Measurements from ENCODE around the gene OTUD3.
"Not testable (repeated sequence)": the region's sequence is repeated elsewhere in the genome, so short reads cannot be mapped to it uniquely, and the experiment has no call there.

OTUD3 gene

DNA sequence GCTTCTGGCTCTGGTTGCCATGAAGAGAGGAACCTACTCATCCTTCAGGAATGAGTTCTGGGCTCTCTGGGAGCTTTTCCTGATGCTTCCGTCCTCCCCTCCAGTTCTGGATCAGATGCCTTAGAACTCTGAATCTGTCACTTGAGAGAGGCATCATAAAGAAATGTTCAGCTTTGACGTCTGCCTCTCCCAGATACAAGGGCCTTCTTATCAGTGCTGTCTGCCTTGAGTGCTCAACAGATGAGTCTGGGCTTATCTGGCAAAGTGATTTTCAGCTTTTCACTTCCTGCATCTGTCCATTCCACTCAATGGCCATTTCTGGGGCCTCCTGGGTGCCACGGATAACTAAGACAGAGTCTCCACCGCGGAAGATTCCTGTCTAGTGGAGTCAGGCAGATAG lies 12.3 kb upstream of the OTUD3 start:
- DNase-seq, result peak; percentile 91

DNA sequence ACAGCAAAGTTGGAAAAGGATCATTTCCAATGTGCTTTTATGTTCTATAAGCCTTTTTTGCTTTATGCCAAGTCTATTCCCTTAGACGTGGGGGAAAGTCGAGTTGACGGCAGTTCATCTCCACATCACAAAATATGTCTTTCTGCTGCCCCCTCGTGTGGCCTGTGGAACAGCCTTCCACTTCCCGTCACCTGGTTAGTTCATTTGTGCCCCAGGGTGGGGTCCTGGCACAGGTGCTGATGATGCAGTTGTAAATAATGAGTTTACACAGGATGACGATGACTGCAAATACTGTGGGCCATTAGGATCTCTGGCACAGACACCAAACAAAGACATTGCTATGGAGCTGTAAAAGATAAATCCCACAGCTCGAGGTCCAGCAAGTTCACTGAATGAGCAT lies 10.0 kb upstream of the OTUD3 start:
- peak; percentile 19 for DNase-seq

DNA sequence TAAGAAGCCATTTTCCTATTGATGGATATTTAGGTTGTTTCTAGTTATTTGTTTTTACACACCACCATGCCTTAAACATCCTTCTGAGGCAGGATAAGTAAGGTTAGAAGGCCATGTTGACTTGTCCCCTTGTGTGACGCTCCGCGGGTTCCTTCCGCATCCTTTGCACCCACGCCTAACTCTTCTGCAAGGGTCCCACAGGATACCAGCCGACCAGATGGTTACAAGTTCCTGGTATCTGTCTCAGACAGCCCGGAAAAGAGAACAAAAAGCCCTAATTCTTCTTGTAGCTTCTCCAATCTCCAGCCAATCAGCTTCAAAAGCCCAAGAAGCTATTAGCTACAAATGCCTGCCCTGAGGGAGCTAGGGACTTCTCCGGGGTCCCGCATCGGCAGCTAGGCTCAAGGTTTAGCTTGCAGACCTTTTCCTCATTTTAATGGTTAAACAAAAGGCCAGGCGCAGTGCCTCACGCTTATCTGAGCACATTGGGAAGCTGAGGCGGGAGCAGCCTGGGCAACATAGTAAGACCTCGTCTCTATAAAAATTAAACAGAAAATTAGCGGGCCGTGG lies 4.9 kb upstream of the OTUD3 start:
- DNase-seq, result no peak

DNA sequence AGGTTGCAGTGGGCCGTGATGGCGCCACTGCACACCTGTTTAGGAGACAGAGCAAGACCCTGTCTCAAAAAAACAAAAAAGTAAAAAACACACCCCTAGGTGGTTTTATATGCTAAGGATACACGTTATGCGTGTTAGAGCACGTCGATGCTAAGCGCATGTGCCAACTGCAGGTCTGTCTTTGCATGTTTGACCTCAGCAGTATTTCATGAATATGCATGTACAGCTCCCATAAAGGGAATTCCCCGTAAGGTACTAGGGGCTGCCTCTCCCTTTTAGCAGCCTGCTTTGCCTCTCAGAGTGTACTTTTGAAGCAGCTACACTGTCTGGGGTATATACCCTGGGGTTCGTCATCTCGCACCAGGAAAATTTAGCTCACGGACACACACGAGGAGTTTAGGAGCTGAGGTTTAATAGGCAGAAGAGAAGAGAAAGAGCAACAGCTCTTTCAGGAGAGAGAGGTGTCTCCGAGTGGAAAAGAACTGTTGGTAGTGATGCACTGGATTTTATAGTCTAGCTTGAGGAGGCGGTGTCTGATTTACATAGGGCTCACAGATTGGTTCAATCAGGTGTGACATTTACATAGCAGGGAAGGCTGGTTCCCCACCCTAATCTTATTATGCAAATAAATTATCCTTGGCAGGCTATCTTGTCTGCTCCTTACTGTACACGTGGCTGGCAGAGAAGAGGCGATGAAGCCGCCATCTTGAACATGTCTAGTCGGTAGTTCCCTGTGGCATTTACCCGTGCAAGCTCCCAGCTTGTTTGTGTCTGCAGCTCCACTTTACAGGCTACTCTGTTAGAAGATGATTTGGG lies 4.2 kb upstream of the OTUD3 start:
- peak; percentile 52 for DNase-seq

DNA sequence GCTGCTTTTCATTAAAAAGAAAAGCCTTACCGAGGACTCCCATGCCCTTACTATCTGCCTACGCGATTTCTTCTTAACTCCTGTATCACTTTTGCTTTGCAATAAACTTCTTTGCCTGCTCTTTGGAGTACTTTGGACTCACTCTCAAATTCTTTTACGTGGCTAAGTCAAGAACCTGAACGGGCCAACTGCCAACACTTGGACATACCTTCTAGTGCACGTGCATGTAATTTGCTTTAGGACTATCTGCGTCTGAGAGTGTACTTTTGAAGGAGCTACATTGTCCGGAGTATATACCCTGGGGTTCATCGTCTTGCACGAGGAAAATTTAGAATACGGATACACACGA lies 3.6 kb upstream of the OTUD3 start:
- DNase-seq, result no peak

DNA sequence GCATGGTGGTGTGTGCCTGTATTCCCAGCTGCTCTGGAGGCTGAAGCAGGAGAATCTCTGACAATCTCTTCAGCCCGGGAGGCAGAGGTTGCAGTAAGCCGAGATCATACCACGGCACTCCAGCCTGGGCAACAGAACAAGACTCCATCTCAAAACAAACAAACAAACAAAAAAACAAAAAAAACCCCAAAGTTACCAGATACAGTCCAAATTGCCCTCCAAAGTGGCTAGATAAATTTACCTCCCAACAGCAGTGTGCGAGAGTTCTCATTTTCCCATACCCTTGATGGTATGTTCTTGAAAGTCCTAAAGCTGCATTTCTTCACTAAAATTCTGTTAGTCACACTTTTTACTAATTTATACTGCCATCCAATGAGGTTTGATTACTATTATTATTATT lies 3.0 kb upstream of the OTUD3 start:
- no peak for DNase-seq

DNA sequence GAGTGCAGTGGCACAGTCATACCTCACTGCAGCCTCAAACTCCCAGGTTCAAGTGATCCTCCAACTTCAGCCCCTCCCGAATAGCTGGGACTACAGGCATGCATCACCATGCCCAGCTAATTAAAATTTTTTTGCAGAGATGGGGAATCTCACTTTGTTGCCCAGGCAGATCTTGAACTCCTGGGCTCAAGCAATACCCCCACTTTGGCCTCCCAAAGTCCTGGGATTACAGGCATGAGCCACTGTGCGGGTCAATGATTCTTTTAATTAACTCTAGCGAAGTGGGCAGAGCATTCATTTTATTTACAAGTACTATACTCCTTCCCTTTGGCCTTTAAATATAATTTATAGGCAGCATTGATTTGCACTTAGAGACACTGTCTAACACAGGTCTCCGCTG lies 2.5 kb upstream of the OTUD3 start:
- DNase-seq, result no peak

DNA sequence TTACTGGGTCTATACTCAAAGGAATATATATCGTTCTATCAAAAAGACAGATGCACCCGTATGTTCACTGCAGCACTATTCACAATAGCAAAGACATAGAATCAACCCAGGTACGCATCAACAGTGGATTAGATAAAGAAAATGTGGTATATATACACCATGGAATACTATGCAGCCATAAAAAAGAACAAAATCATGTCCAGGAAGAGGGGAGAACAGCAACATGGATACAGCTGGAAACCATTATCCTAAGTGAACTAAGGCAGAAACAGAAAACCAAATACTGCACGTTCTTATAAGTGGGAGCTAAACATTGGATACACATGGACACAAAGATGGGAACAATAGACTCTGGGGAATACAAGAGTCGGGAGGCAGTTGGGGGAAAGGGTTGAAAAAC lies 1.4 kb upstream of the OTUD3 start:
- DNase-seq, result not testable (repeated sequence)

DNA sequence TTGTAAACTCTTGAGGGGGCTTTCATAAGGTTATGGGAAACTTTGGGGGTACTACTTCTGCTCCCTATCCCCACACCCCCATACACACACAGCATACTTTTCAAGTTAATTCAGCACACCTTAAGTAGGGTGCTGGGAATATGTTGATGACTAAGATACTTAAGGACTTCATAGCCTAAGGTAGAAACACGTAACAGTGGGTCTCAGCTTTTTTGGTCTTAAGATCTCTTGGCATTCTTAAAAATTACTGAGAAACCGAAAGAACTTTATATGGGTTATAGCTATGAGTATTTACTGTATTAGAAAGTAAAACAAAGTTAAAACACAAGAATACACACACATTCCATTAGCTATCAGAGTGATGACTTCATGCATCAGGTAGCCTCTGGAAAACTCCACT lies 2.1 kb downstream of the OTUD3 start:
- no peak for DNase-seq

DNA sequence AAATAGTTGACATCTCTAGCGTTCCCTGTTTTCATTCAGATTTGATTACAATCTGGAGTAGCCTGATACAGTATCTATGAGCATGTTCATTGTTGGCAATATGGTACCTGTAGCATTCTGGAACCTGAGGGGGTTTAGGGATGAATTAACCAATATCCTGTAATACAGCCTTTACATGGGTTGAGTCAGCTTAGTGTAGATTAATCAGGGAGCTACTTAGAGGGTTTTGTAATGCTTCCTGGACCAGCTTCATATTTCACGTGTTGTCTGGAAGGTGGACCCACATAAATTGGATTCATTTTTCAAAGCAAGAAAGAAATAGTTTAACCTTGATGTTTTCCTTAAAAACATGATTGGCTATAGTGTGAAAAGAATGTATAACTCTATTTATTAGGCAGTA lies 3.6 kb downstream of the OTUD3 start:
- DNase-seq, result no peak

DNA sequence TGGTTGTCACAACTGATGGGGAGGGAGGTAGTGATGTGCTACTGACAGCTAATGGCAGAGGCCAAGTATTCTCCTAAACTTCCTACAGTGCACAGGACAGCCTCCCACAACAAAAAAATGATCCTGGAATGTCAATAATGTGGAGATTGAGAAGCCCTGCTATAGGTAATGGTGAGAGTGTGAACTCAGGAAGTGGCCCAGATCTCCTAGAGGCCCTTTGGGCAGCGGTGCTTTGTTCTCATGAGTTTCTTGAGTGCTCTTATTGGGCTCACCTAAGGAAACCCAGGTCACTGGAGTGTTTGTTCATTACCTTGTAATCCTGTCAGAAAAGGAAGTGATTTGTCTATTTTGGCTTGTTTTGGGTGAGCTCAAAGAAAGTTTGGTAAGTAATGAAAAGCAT lies 5.9 kb downstream of the OTUD3 start:
- DNase-seq, result no peak

DNA sequence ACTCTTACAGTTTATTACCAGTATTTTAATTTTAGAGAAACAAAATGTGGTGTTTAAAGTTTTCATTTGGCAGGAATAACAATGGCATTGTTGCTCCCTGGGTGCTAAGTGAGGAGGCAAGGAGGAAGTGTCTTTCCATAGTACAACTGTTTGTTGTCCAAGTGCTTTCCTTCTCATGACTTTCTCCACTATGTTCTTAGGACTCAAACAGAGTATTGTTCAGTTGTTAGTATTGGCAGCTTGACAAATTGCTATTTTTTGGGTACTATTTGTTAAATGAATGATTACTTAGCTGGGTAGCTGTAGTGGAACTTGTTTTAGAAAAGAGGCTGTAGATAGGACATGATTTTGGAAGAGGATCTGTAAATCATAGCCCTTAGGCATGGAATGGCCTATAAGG lies 7.5 kb downstream of the OTUD3 start:
- no peak for DNase-seq

DNA sequence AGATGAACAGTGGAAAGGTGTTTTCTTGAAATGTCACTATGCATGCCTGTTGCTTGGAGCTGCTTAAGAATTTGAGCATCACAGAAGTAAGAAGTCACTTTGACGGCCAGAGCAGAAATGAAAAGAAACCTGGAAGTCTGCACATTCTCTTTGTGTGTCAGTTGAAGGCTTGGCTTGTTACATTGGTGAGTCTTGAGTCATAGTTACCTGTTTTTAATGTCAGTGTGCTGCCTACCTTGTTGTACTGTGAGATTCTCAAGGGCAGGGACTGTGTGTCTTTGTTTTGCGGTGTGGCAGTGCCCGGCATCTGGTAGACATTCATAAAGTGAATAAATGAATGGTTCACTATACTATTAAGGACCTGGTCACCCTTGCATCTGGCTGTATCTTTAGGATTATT lies 9.9 kb downstream of the OTUD3 start:
- DNase-seq, result no peak

DNA sequence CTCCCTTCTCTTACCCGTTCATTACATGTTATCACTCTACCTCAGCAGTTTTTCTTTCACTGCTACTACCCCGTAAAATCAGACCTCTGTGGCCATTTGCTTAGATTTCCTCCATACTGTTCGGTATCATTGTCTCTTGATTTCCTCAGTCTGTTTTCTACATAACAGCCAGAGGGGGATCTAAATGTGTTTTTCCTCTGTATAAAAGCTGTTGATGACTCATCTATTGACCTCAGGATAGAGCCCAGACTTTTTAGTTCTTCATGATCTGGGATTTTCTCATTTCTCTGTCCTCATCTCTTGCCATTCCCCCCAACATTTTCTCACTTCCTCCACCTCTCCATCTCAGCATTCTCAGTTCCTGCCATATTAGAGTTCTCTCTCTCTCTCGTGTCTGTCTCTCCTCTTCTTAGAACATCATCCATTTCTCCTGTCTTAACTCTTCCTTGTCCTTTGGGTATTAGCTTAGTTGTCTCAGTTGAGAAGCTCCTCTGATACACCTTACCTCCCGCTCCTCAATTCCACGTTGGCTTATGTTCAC lies 10.5 kb downstream of the OTUD3 start:
- DNase-seq, result no peak

DNA sequence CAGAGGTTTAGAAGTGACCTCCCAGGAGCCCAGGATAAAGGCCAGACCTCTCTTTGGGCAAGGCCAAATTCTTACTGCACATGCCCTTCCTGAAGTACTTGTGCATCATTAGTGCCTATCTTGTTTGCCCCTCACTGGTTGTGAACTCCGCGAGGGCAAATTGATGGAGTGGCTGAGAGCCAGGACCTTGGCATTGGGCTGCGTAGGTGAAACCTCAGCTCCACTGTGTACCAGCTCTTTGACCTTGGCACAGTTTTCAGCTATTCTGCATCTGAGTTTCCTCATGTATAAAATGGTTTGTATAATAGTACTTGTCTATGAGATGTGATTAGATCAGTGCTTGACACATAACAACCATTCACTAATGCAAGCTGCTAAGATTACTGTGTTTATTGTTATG lies 11.5 kb downstream of the OTUD3 start:
- DNase-seq, result no peak

DNA sequence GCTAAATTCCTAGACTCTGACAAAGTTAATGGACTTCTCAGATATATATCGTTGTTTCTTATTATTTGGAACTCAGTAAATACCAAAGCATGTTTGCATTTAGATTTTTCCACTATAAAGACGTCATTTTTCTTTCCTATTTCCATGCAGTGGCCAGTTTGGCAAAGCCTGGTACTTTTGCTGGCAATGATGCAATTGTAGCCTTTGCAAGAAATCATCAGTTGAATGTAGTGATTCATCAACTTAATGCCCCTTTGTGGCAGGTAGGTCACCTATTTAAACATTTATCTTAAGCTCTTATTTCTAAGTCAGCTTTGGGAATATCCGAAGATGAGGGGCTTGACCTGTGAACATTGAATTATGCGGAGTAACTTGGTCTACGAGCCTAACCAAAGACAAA lies 12.0 kb downstream of the OTUD3 start:
- no peak for DNase-seq

DNA sequence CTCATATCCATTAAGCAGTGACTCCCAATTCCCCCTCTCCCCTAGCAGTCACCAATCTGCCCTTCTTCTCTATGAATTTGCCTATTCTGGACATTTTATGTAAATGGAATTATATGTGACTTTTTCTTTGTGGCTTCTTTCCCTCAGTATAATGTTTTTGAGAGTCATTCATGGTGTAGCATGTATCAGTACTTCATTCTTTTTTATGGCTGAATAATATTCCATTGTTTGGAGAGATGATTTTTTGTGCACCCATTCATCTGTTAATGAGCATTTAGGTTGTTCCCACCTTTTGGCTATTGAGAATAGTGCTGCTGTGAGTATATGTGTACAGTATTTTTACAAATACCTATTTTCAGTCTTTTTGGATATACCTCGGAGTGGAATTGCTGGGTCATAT lies 19.5 kb downstream of the OTUD3 start:
- DNase-seq, result no peak

DNA sequence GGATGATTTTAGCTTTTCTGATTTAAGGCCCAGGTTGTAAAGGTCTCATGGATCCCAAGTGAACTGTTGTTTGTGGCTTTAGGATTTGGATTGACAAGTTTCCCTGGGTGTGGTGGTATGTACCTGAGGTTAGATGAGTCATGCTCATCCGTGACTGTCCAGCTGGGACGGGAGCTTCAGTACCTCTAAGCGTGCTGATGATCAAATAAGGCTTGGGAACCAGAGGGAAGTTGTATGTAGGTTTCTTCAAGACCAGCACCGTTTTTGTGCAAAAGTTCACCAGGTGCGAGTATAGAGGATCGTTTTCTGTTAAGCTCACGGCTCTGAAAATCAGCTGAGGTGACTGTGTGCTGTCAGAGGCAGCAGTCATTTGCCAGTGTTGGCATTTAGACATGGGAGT lies 21.4 kb downstream of the OTUD3 start:
- DNase-seq, result no peak

DNA sequence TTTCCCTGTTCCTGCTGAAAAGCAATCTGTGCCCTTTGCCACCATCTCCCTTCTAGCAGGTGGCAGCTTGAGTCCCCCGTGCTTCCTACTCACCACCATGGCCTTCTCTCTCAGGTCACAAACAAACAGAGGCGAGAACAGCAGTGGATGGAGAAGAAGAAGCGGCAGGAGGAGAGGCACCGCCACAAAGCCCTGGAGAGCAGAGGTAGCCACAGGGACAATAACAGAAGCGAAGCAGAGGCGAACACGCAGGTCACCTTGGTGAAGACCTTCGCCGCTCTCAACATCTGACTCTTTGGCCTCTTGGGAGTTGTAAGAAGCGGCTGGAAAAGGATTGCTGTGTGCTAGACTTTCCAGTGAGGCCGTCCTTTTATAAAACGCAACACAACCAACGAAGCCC lies 25.3 kb downstream of the OTUD3 start:
- DNase-seq, result no peak

DNA sequence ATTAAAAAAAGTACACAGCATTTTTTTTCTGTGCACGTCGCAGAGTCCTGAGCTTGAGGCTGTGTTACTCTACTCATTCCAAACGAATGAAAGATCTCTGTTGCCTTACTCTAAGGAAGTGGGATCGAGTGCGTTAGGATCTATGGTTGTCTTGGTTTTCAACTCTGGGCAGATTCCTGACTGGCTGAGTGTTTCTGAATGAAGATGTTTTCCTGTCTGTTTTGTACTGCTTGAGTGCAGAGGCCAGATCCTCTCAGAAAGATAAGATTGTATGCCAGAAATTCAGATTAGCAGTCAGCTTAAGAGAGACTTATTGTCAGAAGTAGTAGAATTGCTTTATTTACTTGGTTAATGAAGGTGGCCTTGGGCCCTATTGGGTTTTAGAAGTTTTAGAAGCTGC lies 27.2 kb downstream of the OTUD3 start:
- no peak for DNase-seq

DNA sequence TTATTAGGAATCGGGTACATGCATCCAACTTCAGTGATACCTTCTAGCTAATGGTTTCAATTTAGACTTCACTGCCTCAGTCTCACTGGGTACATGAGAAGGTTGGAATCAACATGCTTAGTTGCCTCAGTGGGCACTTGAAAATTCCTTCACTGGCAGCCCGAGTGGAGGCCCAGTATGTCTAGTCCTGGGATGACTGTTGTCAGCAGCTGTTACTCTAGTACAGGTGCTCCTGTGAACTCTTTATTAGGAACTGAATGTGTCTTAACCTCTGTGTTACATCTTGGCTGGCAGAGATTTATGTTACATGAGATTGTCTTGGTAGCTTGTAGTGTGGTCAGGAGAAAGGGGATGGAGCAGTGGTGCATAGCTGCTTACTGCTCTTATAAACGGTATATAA lies 27.8 kb downstream of the OTUD3 start:
- no peak for DNase-seq

DNA sequence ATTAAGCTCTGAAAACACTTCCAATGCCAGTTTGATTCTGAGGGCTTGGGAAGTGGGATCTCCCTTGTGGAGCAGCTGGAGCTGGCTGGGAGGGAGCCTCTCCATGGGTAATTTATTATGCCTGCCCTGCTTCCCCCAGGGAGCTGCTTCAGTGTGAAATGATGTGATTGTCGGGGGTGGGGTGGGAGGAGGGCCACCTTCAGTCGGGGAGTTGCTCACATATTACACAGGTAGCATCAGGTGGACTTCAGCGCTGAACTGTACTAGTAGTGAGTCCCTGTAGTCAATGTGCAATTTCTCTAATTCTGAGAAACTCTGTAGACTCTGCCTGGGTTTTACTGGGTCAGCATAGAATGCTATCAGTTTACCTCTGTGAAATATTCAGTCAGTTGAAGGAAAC lies 28.5 kb downstream of the OTUD3 start:
- no peak for DNase-seq

DNA sequence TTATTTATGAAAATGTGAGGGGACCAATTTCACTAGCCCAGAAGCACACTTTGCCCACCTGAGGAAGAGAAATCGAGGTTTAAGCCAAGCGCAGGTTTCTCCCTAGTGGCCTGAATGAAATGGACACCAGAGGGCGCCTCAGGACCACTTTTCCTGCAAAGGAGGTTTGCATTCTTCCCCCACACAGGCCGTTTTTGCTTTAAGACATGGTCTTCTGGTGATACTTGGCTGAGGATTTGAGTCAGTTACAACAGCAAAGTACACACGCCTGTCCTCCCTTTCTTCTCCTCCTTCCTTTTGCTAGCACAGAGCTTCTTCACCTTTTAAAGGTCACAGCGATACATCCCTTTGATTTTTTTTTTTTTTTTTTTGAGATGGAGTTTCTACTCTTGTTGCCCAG lies 35.9 kb downstream of the OTUD3 start:
- DNase-seq, result peak; percentile 86

DNA sequence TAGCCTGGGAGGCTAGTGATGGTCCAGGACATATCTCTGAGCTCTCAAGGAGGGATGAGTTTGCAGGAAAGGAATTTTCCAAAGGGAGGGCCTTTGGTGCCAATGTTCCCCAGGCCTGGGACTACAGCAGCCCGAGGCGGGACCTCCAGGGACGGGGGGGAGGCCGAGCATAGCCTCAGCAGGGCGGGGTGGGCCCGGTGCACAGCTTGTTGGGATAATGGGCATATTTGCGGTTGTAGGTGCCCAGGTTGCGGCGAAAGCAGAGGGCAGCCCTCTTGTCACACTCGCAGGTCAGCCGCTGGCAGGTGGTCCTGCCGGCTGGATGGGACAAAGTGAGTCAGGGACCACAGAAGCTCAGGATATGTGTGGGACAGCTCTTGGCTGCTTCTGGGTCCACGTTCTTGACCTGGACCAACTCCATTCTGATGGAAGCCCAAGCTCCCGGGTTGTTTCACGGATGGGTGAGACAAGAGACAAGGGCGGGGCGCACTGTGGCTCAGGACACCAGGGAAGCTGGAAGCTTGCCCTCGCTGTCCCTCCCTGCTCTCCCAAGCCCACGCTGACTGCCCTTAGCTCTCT lies 38.0 kb downstream of the OTUD3 start:
- no peak for DNase-seq

DNA sequence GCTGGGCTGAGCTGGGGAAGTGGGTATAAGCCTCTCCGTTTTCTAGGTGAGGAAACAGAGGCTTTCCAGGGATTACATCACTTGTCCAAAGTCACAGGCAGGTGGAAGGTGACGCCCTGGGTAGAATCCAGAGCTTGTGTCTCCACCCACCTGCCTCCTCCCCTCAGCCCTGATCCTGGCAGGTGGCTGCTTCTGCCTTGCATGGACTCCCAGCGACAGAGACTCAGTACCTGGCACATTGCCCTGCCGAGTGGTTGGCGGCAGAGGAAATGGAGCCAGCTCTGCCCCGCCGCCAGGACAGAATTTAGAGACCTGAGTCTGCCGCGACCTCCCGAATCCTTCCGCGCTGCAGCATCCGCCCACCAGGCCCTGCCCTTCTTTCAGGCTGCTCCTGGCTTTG lies 39.1 kb downstream of the OTUD3 start:
- no peak for DNase-seq
